H54 (cell line): Measurements from ENCODE around the gene THUMPD3.

ENCODE experiments used
- DNase-seq: peaks from one replicate; pipeline ENCODE4 v3.0.0; 2011; ENCODE audit warnings: low spot score, mixed read lengths; ENCODE audit not compliant: insufficient read length
- FAIRE-seq: peaks from 3 replicates; lab custom pipeline; 2011; peaks lifted over from hg19 to GRCh38; lab: Jason Lieb, UNC
- POLR2A ChIP-seq: IDR thresholded peaks from 2 replicates; pipeline ENCODE4 v1.6.1; 2011; ENCODE audit warnings: low read depth, mild to moderate bottlenecking, low read length

The THUMPD3 gene

GRCh38 chr3:9408546-9408945 lies 45.7 kb downstream of the THUMPD3 start:
- DNase-seq (no peak), FAIRE-seq (no peak)
- TF ChIP-seq POLR2A: no peak

GRCh38 chr3:9409981-9410854 lies 47.4 kb downstream of the THUMPD3 start:
- no peak for DNase-seq
- peak; percentile 84 for FAIRE-seq
- no peak for TF ChIP-seq POLR2A

GRCh38 chr3:9411302-9411701 lies 48.4 kb downstream of the THUMPD3 start:
- DNase-seq (no peak), FAIRE-seq (no peak)
- TF ChIP-seq POLR2A: no peak

GRCh38 chr3:9412293-9412692 lies 49.4 kb downstream of the THUMPD3 start:
- no peak for FAIRE-seq
- no peak for DNase-seq

GRCh38 chr3:9414826-9415225 lies 52.0 kb downstream of the THUMPD3 start:
- TF ChIP-seq POLR2A: no peak
- FAIRE-seq (no peak), DNase-seq (no peak)

More at GRCh38 chr3:9412293-9412692, 49.4 kb downstream of the THUMPD3 start:
- TF ChIP-seq POLR2A: no peak

GRCh38 chr3:9415485-9416138 lies 52.8 kb downstream of the THUMPD3 start:
- TF ChIP-seq POLR2A: no peak
- FAIRE-seq: no peak

GRCh38 chr3:9416139-9416780 lies 53.4 kb downstream of the THUMPD3 start:
- TF ChIP-seq POLR2A: no peak
- DNase-seq: no peak
- peak; percentile 27 for FAIRE-seq

More at GRCh38 chr3:9415485-9416138, 52.8 kb downstream of the THUMPD3 start:
- DNase-seq: no peak

- DNase-seq: no peak
- FAIRE-seq: peak; percentile 93
- no peak for TF ChIP-seq POLR2A
Observed at GRCh38 chr3:9420850-9421549, 58.1 kb downstream of the THUMPD3 start.

- FAIRE-seq: peak; percentile 100
- no peak for TF ChIP-seq POLR2A
Observed at GRCh38 chr3:9422712-9423424, 60.0 kb downstream of the THUMPD3 start.

GRCh38 chr3:9428411-9428810 lies 65.6 kb downstream of the THUMPD3 start:
- FAIRE-seq (no peak), DNase-seq (no peak)
- no peak for TF ChIP-seq POLR2A

More at GRCh38 chr3:9422712-9423424, 60.0 kb downstream of the THUMPD3 start:
- peak; percentile 36 for DNase-seq

- FAIRE-seq: no peak
- no peak for TF ChIP-seq POLR2A
- no peak for DNase-seq
Observed at GRCh38 chr3:9430733-9431132, 67.9 kb downstream of the THUMPD3 start.

- FAIRE-seq (no peak), DNase-seq (no peak)
- TF ChIP-seq POLR2A: no peak
Observed at GRCh38 chr3:9433627-9434521, 71.0 kb downstream of the THUMPD3 start.
